Stimulated activated CD4-positive, alpha-beta T cell treated with anti-CD3 and anti-CD28 coated beads, Interleukin-15, amount 100 ng/mL, for 24 hours (primary cell): ENCODE data around the gene P2RX2.

Experiments used
- DNase-seq: peaks from one replicate; pipeline ENCODE4 v3.0.0-alpha.2; 2020

P2RX2 gene

GRCh38 chr12:132618683-132619043 is at the start of gene P2RX2:
Gene P2RX2, plus strand, starts transcription at chr12:132618776. Its CDS starts 41 bp downstream, at chr12:132618817.
- no peak for DNase-seq

- no peak for DNase-seq
Measured at GRCh38 chr12:132568826-132569480, 49.6 kb upstream of the P2RX2 start.

- DNase-seq = no peak
Measured at GRCh38 chr12:132569856-132570480, 48.6 kb upstream of the P2RX2 start.

GRCh38 chr12:132570635-132571034 is 47.9 kb upstream of the P2RX2 start:
- DNase-seq = no peak

DNA sequence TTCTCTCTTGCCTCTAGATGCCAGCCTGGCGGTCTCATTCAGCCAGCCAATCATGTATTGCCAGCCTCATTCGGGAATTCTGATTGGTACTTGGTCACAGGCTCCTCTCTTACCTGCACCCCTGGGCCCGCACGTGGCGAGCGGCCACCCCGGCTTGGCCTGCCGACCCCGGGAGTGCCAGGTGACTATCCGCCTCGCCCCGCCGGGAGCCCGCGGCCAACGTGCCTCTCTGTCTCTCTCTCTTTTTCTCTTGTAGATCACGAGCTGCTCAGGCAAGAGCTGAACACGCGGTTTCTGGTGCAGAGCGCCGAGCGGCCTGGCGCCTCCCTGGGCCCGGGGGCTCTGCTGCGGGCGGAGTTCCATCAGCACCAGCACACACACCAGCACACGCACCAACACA is 47.5 kb upstream of the P2RX2 start:
- DNase-seq = no peak

- no peak for DNase-seq
Measured at GRCh38 chr12:132571598-132571997, 47.0 kb upstream of the P2RX2 start.

- DNase-seq = no peak
Measured at GRCh38 chr12:132572106-132572505, 46.5 kb upstream of the P2RX2 start.

- no peak for DNase-seq
Measured at GRCh38 chr12:132572801-132573760, 45.5 kb upstream of the P2RX2 start.

- no peak for DNase-seq
Measured at GRCh38 chr12:132574271-132574996, 44.1 kb upstream of the P2RX2 start.

DNA sequence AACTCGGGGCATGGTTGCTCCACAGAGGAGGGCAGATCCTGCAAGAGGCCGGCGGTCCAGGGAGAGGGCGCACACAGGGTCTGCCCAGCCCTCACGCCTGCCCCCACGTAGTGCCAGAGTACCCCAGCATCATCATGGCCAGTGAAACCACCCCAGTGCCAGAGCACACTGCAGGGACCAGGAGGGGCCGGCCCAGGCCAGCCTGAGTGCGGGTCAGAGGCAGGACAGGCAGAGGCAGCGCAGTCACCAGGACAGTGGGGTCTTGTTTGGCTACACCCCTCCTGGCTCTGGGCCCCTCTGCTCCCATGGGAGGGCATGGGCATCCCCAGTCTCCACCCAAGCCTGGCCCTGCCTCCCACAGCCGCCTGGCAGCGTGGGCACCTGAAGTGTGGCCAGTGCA is 42.9 kb upstream of the P2RX2 start:
- no peak for DNase-seq

- DNase-seq = no peak
Measured at GRCh38 chr12:132576701-132577100, 41.9 kb upstream of the P2RX2 start.

DNA sequence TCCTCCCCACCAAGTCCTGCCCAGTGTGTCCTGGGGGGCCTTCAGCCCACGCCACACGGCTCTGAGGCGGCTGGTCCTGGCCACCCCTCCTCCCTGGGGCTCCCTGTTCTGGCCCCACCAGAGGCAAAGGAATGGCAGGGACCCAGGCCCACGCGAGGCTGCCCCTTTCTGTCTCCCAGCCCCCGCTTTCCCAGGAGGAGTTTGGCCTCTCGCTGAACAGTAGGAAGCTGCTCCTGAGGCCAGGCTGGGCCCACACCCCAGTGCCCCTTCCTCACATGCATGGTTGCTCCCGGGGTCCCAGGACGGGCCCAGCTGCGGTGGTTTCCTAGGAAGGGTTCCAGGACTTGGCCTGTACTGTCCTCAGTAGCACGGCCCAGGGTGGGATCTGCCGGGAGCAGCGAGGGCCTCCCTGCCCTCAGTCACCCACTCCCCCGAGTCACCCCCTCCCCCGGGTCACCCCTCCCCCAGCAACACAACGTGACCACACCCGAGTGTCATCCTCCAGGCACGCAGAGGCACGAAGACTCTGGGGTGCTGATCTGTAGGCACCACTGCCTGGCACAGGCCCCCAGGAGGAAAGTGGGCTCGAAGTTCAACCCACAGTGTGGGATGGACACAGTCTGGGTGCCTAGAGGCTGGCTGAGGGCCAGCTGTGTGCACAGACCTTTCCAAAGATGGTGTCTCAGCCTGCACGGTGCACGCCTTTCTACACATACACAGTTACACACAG is 41.2 kb upstream of the P2RX2 start:
- no peak for DNase-seq

GRCh38 chr12:132578118-132578517 is 40.5 kb upstream of the P2RX2 start:
- DNase-seq = no peak

GRCh38 chr12:132578826-132579225 is 39.8 kb upstream of the P2RX2 start:
- no peak for DNase-seq

GRCh38 chr12:132579744-132580143 is 38.8 kb upstream of the P2RX2 start:
- no peak for DNase-seq

GRCh38 chr12:132580701-132581292 is 37.8 kb upstream of the P2RX2 start:
- DNase-seq = no peak

DNA sequence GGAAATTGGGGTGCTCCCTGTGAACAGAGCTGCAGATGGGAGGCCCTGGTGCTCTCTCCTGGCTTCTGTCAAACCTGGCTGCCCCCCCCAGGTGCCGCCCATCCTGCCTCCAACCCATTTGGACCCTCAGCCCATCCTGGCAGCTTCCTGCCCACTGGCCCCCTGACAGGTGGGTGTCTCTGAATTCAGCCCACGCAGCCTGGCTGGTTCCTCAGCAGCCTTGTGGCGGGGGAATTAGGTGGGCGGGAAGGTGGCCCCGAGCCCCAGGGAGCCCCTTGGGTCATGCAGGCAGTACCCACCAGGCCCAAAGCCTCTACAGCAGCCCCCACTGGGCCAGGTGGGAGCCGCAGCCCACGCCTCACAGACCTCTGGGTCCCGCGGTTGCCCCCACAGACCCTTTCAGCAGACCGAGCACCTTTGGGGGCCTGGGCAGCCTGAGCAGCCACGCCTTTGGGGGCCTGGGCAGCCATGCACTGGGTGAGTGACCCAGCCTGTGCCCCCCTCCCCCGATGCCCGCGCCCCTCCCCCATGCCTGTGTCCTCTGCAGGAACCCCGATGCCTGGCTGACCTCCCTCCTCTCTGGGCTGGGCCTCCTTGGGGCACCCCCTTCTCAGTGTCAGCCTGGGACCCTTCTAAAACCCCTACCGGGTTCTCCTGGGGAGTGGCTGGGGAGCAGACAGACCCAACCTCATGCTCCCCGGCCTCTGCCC is 37.1 kb upstream of the P2RX2 start:
- no peak for DNase-seq

DNA sequence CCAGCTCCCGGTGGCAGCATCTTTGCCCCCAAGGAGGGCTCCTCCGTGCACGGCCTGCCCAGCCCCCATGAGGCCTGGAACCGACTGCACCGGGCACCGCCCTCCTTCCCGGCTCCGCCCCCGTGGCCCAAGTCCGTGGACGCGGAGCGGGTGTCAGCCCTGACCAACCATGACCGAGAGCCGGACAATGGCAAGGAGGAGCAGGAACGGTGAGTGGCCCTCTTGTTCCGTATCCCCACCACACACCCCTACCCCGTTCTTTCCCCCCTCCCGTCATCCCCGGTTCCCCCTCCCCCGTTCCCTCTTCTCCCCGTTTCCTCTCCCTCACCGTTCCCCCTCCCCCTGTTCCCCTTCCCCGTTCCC is 36.5 kb upstream of the P2RX2 start:
- DNase-seq = no peak

DNA sequence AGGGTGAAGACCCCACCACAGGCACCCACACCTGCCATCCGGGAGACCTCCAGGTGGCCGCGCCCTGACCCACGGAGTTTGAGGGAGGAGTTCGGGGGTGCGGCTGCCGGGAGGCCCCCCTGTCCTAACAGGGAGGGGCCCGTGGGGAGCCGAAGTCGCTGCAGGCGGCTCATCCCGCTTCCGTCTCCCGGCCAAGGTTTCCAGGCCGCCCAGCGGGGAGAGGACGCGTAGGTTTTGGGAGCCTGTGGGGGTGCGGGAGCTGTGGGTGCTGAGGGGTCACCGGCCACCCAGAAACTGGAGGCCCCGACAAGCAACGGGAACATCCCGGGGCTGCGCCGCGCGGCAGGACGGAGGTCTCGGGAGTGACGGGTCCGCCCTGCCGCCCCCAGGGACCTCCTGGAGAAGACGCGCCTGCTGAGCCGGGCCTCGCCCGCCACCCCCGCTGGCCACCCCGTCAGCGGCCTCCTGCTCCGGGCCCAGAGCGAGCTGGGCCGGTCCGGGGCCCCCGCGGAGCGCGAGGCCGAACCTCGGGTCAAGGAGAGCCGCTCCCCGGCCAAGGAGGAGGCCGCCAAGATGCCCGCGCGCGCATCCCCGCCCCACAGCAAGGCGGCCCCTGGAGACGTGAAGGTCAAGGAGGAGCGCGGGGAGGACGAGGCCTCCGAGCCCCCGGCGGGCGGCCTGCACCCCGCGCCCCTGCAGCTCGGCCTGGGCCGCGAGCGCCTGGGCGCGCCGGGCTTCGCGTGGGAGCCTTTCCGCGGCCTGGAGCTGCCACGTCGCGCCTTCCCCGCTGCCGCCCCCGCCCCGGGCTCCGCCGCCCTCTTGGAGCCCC is 35.8 kb upstream of the P2RX2 start:
- DNase-seq = no peak

GRCh38 chr12:132583411-132583710 is 35.2 kb upstream of the P2RX2 start:
- no peak for DNase-seq

DNA sequence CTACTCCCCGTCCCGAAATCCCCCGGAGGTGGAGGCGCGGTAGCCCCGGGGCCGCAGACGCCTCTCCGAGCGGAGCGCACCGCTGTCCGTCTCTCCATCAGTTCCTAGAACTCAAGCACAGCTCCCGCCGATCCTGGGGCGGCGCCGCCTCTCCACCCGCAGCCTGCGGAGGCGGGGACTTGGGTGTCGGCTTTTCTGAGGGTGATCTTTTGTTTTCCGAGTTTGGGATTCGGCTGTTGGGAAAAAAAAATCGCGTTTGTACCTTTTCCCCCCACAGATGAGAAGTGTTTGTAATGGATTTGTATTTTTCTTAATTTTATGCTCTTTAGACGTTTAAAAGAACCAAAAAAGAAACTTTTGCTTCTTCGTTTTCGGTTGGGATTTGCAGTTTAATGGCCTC is 34.8 kb upstream of the P2RX2 start:
- no peak for DNase-seq
